AG04450 (cell line): Measurements from ENCODE around the gene CAMK2G. TPM values are rescaled to one million over a fixed set of nuclear protein-coding genes. Genes with fewer than 3 reads are reported as not detected.

ENCODE experiments used
- CTCF ChIA-PET: fragments of 300-600, 350-600 bp; formaldehyde crosslinking; extraction: SDS; loops from one replicate; lab custom pipeline; 2022; ENCODE audit warnings: antibody characterized with exemption, inconsistent platforms; lab: Charles Lee
- POLR2A ChIA-PET: fragments of 350-600 bp; formaldehyde crosslinking; extraction: SDS; loops from one replicate; lab custom pipeline; 2021; ENCODE audit warnings: antibody characterized with exemption, inconsistent platforms; lab: Yijun Ruan, JAX
- DNase-seq: peaks from one replicate; pipeline ENCODE4 v3.0.0-alpha.2; 2011; ENCODE audit warnings: low read depth, low spot score
- H3K27ac ChIP-seq: one replicate; pipeline ENCODE4 v1.5.1; 2012; ENCODE audit warnings: low read depth, low read length, control low read depth
- H3K27me3 ChIP-seq: one replicate; pipeline ENCODE4 v1.6.0; 2012; ENCODE audit warnings: low read length; ENCODE audit not compliant: control insufficient read depth, insufficient read depth
- H3K4me3 ChIP-seq: 2 replicates; pipeline ENCODE4 v1.5.1; 2011; ENCODE audit warnings: mild to moderate bottlenecking, low read depth, low read length, control low read depth
- H3K9me3 ChIP-seq: 2 replicates; pipeline ENCODE4 v1.5.1; 2012; ENCODE audit warnings: low read length; ENCODE audit not compliant: control insufficient read depth, insufficient read depth
- CTCF ChIP-seq: IDR thresholded peaks from 2 replicates; pipeline ENCODE4 v1.5.1; 2011; ENCODE audit warnings: low read depth, low read length, control low read depth, inconsistent platforms
- polyA plus RNA-seq: library from polyadenylated mRNA; depleted of rRNA; stranded (reverse); fragments of >200 nt; gene quantifications from 2 replicates; pipeline ENCODE4 v1.2.3, GENCODE V29; 2011

CAMK2G gene
- polyA plus RNA-seq, 1 experiment: 22.3 TPM

- no peak overlapping the region for H3K4me3 ChIP-seq
- CTCF ChIA-PET: interaction anchor here (0.6 to 13.1 kb wide), 55 partner anchors 8 to 369 kb away, joined by 3 to 204 read pairs (median 4); partner anchors contain the start of genes ADK, AP3M1, PLAU and VCL
Measured at GRCh38 chr10:73886085-73886529, 11.8 kb upstream of the CAMK2G start.

GRCh38 chr10:73884017-73884416, 9.7 kb upstream of the CAMK2G start:
- Histone ChIP-seq H3K4me3 (no peak overlapping the region), H3K27me3 (no peaks in the 10 kb centered on the region), H3K27ac (no peak overlapping the region), H3K9me3 (no peaks in the 10 kb centered on the region)
- no peak for TF ChIP-seq CTCF
- ChIA-PET POLR2A (no interaction called here), CTCF (interaction anchor here (13.1 kb wide), 1 partner anchor 58 kb away, joined by 204 read pairs; no protein-coding TSS in a partner anchor)
- no peak for DNase-seq

More at GRCh38 chr10:73886085-73886529, 11.8 kb upstream of the CAMK2G start:
- peak; percentile 65 for DNase-seq
- peak overlapping the region; percentile 39 for H3K27ac ChIP-seq
- no peaks in the 10 kb centered on the region for H3K9me3 ChIP-seq
- H3K27me3 ChIP-seq: no peaks in the 10 kb centered on the region
- POLR2A ChIA-PET: interaction anchor here (1.2 to 4.6 kb wide), 8 partner anchors 13 to 135 kb away, joined by 3 to 40 read pairs (median 14); partner anchors contain the start of gene PLAU
- TF ChIP-seq CTCF: peak; percentile 87

- no peak for TF ChIP-seq CTCF
- no peak overlapping the region for H3K27ac ChIP-seq
- DNase-seq: no peak
- CTCF ChIA-PET: interaction anchor here (0.6 to 5.5 kb wide), 4 partner anchors 11 to 220 kb away, joined by 3 to 88 read pairs (median 25); no protein-coding TSS in a partner anchor
- no peaks in the 10 kb centered on the region for H3K27me3 ChIP-seq
- POLR2A ChIA-PET: no interaction called here
- no peak overlapping the region for H3K4me3 ChIP-seq
- no peaks in the 10 kb centered on the region for H3K9me3 ChIP-seq
Measured at GRCh38 chr10:73881221-73881919, 7.0 kb upstream of the CAMK2G start.

GRCh38 chr10:73879296-73880173, 5.2 kb upstream of the CAMK2G start:
- DNase-seq: no peak
- no peaks in the 10 kb centered on the region for H3K27me3 ChIP-seq
- no peaks in the 10 kb centered on the region for H3K9me3 ChIP-seq
- no peak overlapping the region for H3K27ac ChIP-seq
- no peak overlapping the region for H3K4me3 ChIP-seq
- ChIA-PET CTCF (interaction anchor here (0.5 to 5.5 kb wide), 46 partner anchors 10 to 1029 kb away, joined by 3 to 88 read pairs (median 4); no protein-coding TSS in a partner anchor), POLR2A (interaction anchor here (0.6 to 0.7 kb wide), 2 partner anchors 15 to 36 kb away, joined by 3 read pairs; no protein-coding TSS in a partner anchor)
- TF ChIP-seq CTCF: peak; percentile 91
